Prostate gland (tissue), 2 donors: ENCODE results near the gene ATPAF2. TPM values are rescaled to one million over a fixed set of nuclear protein-coding genes. Genes with fewer than 3 reads are reported as not detected.

Source experiments
- DNase-seq: peaks from one replicate; pipeline ENCODE4 v3.0.0-alpha.2; 2019; ENCODE audit warnings: low spot score
- H3K27ac ChIP-seq, 2 donors: fragments of 200-600 bp; sonication (generic); 2 replicates each; pipeline ENCODE4 v1.5.1; 2017 to 2019
- H3K27me3 ChIP-seq: fragments of 200-600 bp; sonication (generic); replicated peaks from 2 replicates; pipeline ENCODE4 v1.5.1; 2019; ENCODE audit not compliant: insufficient read depth
- H3K36me3 ChIP-seq, 2 donors: fragments of 200-600 bp; sonication (generic); 1 replicate in 1 of 2; 2 replicates in 1 of 2; pipeline versions ENCODE4 v1.5.1 to v1.8.1; 2017 to 2019
- H3K4me1 ChIP-seq: fragments of 200-600 bp; sonication (generic); replicated peaks from 2 replicates; pipeline ENCODE4 v1.5.1; 2019
- H3K4me3 ChIP-seq, 2 donors: fragments of 200-600 bp; sonication (generic); 2 replicates each; pipeline ENCODE4 v1.5.1; 2017 to 2019
- H3K9me3 ChIP-seq: fragments of 200-600 bp; sonication (generic); 2 replicates; pipeline ENCODE4 v1.5.1; 2017
- POLR2A ChIP-seq: fragments of 450-650 bp; IDR thresholded peaks from one replicate; pipeline ENCODE4 v1.6.1; 2016; ENCODE audit warnings: antibody characterized with exemption, mild to moderate bottlenecking
- POLR2AphosphoS5 ChIP-seq: sonication (generic); formaldehyde crosslinking; IDR thresholded peaks from one replicate; pipeline ENCODE4 v1.6.1; 2017; ENCODE audit warnings: antibody characterized with exemption
- WGBS: methylation state at CpG from one replicate; pipeline ENCODE4 v1.1.5; 2018; 5-methylcytosine and 5-hydroxymethylcytosine counted together
- intact Hi-C: fragments of 100-400 bp; cut with DNase I; formaldehyde crosslinking; loops from one replicate; pipeline ENCODE4 v1.14.2; 2022
- total RNA-seq, 2 donors: library from RNA; depleted of rRNA; stranded (reverse); fragments of >200 nt; gene quantifications; one replicate each; pipeline ENCODE4 v1.1.0, GENCODE V29; 2016
- TF ChIP-seq, protein P1 (sequence below), 4 experiments: fragments of 200-600 bp in 2 of 4; fragments of 450-650 bp in 2 of 4; sonication (generic) in 2 of 4; IDR thresholded peaks; 1 replicate in 3 of 4; 2 replicates in 1 of 4; pipeline ENCODE4 v1.5.1; 2016 to 2019; ENCODE audit warnings: antibody characterized with exemption in 4 of 4, mild to moderate bottlenecking in 2 of 4, moderate library complexity in 2 of 4

The ATPAF2 gene
- total RNA-seq, 2 donors from 2014 or later, result 17.7 to 30.5 TPM

DNA sequence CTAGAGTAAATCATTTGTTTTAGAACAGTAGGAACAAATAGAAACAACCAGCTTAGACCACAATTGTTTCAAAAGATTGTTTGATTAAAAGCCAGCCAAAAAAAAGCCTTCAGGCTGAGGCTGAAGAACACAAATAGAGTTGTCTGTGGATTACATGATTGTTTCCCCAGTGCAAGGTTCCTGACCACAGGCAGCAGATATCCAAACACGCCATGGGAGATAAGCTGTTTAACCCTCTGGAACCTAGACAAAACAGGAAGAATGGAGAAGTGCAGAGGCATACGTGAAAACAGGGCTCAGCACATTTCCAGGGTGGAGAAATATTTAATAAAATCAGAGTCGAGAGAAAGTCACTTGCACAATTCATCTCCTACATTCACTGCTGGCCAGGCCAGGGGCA, 21.0 kb downstream of the ATPAF2 start:
- DNase-seq, result no peak
- Histone ChIP-seq H3K27me3 (no peaks in the 10 kb centered on the region), H3K27ac (peak overlapping the region; percentile 12 to 44), H3K9me3 (no peaks in the 10 kb centered on the region), H3K36me3 (no peaks in the 10 kb centered on the region), H3K4me1 (no peaks in the 10 kb centered on the region), H3K4me3 (no peak overlapping the region)
- WGBS, result 27% methylated on average over 3 of the region's 3 CpGs
- no peak for TF ChIP-seq POLR2AphosphoS5
- TF ChIP-seq, protein P1, sequence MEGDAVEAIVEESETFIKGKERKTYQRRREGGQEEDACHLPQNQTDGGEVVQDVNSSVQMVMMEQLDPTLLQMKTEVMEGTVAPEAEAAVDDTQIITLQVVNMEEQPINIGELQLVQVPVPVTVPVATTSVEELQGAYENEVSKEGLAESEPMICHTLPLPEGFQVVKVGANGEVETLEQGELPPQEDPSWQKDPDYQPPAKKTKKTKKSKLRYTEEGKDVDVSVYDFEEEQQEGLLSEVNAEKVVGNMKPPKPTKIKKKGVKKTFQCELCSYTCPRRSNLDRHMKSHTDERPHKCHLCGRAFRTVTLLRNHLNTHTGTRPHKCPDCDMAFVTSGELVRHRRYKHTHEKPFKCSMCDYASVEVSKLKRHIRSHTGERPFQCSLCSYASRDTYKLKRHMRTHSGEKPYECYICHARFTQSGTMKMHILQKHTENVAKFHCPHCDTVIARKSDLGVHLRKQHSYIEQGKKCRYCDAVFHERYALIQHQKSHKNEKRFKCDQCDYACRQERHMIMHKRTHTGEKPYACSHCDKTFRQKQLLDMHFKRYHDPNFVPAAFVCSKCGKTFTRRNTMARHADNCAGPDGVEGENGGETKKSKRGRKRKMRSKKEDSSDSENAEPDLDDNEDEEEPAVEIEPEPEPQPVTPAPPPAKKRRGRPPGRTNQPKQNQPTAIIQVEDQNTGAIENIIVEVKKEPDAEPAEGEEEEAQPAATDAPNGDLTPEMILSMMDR (IDR thresholded peaks at IDR 0.05), result no peak
- no peak for TF ChIP-seq POLR2A
- intact Hi-C loops, result no loop called here

DNA sequence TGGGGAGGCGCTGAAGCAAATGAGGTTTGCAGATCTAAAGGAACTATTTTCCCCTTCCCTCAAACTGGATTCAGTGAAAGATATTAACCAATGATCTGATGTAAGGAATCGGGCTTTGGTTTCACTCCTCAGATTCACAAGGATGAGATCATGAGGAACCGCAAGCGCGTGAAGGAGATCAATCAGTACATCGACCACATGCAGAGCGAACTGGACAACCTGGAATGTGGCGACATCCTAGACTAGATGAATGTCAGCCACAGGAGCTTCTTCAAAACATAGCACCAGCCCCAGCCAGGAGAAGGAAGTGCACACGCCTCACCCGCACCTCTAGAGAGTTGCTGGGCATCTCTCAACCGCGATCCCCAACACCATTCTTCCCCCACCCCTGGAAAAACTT, 22.5 kb downstream of the ATPAF2 start:
- no peak overlapping the region for H3K27ac ChIP-seq

DNA sequence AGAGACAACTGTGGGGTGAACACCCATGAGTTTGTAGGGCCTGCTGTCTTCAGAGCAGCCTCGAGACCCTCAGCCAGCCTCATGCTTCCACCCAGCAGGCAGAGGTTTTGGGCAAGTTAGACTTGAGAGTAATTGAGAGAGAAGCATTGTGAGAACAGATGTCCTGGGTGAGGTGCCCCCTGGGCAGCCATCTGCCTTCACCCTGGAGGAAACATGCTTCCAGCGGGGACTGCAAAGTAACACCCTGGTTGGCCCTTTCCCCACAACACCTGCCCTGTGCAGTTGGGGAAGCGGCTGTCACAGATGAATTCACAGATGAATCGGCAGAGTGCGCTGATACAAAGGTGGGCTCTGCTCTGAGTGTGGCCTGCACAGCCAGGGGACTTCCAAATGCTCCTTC, 23.4 kb downstream of the ATPAF2 start:
- Histone ChIP-seq H3K4me1 (no peaks in the 10 kb centered on the region), H3K27ac (no peak overlapping the region), H3K27me3 (no peaks in the 10 kb centered on the region), H3K36me3 (no peaks in the 10 kb centered on the region), H3K4me3 (no peak overlapping the region), H3K9me3 (no peaks in the 10 kb centered on the region)
- TF ChIP-seq POLR2A, result no peak
- TF ChIP-seq POLR2AphosphoS5, result no peak
- TF ChIP-seq, protein P1 (IDR thresholded peaks at IDR 0.05), result no peak
- 95% methylated on average over 5 of the region's 5 CpGs for WGBS
- intact Hi-C loops, result no loop called here
- DNase-seq, result no peak

More for the DNA sequence above, 22.5 kb downstream of the ATPAF2 start:
- intact Hi-C loops, result no loop called here
- no peak for DNase-seq
- Histone ChIP-seq H3K36me3 (no peaks in the 10 kb centered on the region), H3K27me3 (no peaks in the 10 kb centered on the region), H3K9me3 (no peaks in the 10 kb centered on the region), H3K4me1 (no peaks in the 10 kb centered on the region), H3K4me3 (no peak overlapping the region)
- TF ChIP-seq, protein P1 (IDR thresholded peaks at IDR 0.05), result no peak
- TF ChIP-seq POLR2AphosphoS5, result no peak
- WGBS, result 97% methylated on average over 12 of the region's 12 CpGs

DNA sequence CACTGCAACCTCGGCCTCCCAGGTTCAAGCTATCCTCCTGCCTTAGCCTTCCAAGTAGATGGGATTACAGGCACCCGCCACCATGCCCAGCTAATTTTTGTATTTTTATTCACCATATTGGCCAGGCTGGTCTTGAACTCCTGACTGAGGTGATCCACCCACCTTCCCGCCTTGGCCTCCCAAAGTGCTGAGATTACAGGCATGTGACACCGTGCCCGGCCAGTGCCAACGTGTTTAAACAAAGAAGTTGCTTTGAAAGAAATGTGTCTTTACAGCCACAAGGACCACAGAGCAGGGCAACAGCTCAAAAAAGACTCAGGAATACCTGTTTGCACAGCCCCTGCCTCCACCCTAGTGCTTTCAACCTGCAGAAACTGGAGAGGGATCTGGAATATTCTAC, 25.0 kb downstream of the ATPAF2 start:
- no peaks in the 10 kb centered on the region for H3K36me3 ChIP-seq

DNA sequence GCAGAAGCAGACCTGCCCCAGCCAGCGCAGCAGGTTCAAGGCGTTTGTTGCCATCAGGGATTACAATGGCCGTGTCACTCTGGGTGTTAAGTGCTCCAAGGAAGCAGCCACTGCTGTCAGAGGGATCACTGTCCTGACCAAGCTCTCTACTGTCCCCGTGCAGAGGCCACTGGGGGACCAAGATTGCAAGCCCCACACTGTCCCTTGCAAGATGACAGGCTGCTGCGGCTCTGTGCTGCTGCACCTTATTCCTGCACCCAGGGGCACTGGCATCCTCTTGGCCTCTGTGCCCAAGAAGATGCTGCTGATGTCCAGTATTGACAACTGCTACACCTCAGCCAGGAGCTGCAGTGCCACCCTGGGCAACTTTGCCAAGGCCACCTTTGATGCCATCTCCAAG, 27.7 kb downstream of the ATPAF2 start:
- H3K27me3 ChIP-seq, result no peaks in the 10 kb centered on the region
- TF ChIP-seq, protein P1 (IDR thresholded peaks at IDR 0.05), result no peak
- TF ChIP-seq POLR2A (no peak), POLR2AphosphoS5 (no peak)
- no peak overlapping the region for H3K27ac ChIP-seq
- 94% methylated on average over 5 of the region's 5 CpGs for WGBS
- intact Hi-C loops, result no loop called here
- no peaks in the 10 kb centered on the region for H3K36me3 ChIP-seq
- no peaks in the 10 kb centered on the region for H3K9me3 ChIP-seq
- no peaks in the 10 kb centered on the region for H3K4me1 ChIP-seq
- H3K4me3 ChIP-seq, result no peak overlapping the region
- no peak for DNase-seq

More for the DNA sequence above, 25.0 kb downstream of the ATPAF2 start:
- no peak overlapping the region for H3K27ac ChIP-seq
- H3K4me1 ChIP-seq, result no peaks in the 10 kb centered on the region
- H3K4me3 ChIP-seq, result no peak overlapping the region
- H3K27me3 ChIP-seq, result no peaks in the 10 kb centered on the region
- 78% methylated on average over 6 of the region's 6 CpGs for WGBS
- DNase-seq, result no peak
- intact Hi-C loops, result no loop called here
- no peaks in the 10 kb centered on the region for H3K9me3 ChIP-seq
- no peak for TF ChIP-seq POLR2AphosphoS5
- TF ChIP-seq, protein P1 (IDR thresholded peaks at IDR 0.05), result no peak
- no peak for TF ChIP-seq POLR2A
